MCF 10A (cell line): Measurements from ENCODE around the gene SLC5A2. TPM values are rescaled to one million over a fixed set of nuclear protein-coding genes. Genes with fewer than 3 reads are reported as not detected.

Source experiments
- BruUV-seq: library from RNA; stranded (reverse); fragments of 400-500 nt; replicated peaks from 2 replicates; lab custom pipeline; 2021; lab: Mats Ljungman, UMichigan
- CTCF ChIA-PET: fragments of 300-600 bp; sonication (Branson Sonifier 250); formaldehyde crosslinking; extraction: SDS; loops from one replicate; lab custom pipeline; 2021; ENCODE audit warnings: antibody characterized with exemption, inconsistent platforms; lab: Yijun Ruan, JAX
- POLR2A ChIA-PET: fragments of 300-600, 350-650 bp; sonication (Branson Sonifier 250); formaldehyde crosslinking; extraction: SDS; loops from one replicate; lab custom pipeline; 2020; ENCODE audit warnings: antibody characterized with exemption, inconsistent platforms; lab: Yijun Ruan, JAX
- DNase-seq: peaks from one replicate; pipeline ENCODE4 v3.0.0-alpha.2; 2018; ENCODE audit not compliant: unreplicated experiment
- H3K27ac Mint-ChIP-seq: one replicate; pipeline ENCODE4 v1.8.0; 2022; ENCODE audit warnings: mild to moderate bottlenecking, low read depth, mixed read lengths; ENCODE audit not compliant: unreplicated experiment
- H3K27me3 Mint-ChIP-seq: one replicate; pipeline ENCODE4 v1.8.0; 2022; ENCODE audit warnings: mixed read lengths; ENCODE audit not compliant: insufficient read depth, unreplicated experiment
- H3K36me3 Mint-ChIP-seq: one replicate; pipeline ENCODE4 v1.8.0; 2022; ENCODE audit warnings: mild to moderate bottlenecking, moderate library complexity, mixed read lengths; ENCODE audit not compliant: insufficient read depth, unreplicated experiment
- H3K4me1 Mint-ChIP-seq: one replicate; pipeline ENCODE4 v1.8.0; 2022; ENCODE audit warnings: mixed read lengths; ENCODE audit not compliant: insufficient read depth, unreplicated experiment
- H3K4me3 Mint-ChIP-seq: one replicate; pipeline ENCODE4 v1.8.0; 2022; ENCODE audit warnings: mild to moderate bottlenecking, moderate library complexity, mixed read lengths; ENCODE audit not compliant: unreplicated experiment
- H3K9me3 Mint-ChIP-seq: one replicate; pipeline ENCODE4 v1.8.0; 2022; ENCODE audit warnings: mixed read lengths; ENCODE audit not compliant: unreplicated experiment
- CTCF ChIP-seq: fragments of 200-600 bp; IDR thresholded peaks from one replicate; pipeline ENCODE4 v1.8.0; 2022; ENCODE audit warnings: antibody characterized with exemption, mild to moderate bottlenecking; ENCODE audit not compliant: unreplicated experiment
- intact Hi-C: fragments of 100-400 bp; cut with micrococcal nuclease; formaldehyde crosslinking; loops from 2 replicates; pipeline ENCODE4 v1.14.1; 2022
- total RNA-seq: library from RNA; stranded (reverse); gene quantifications from 2 replicates; pipeline ENCODE4 v1.2.3, GENCODE V29; 2022

SLC5A2 gene
- total RNA-seq, 1 experiment from 2014 or later: not detected

GRCh38 chr16:31489616-31490584 lies 7.0 kb downstream of the SLC5A2 start:
- TSS peak; percentile 28 for BruUV-seq
- POLR2A ChIA-PET: interaction anchor here (0.6 to 1.3 kb wide), 5 partner anchors 13 to 383 kb away, joined by 3 to 4 read pairs (median 3); partner anchors contain the start of genes ARMC5 and RUSF1
- peaks cover 15% of the 10 kb centered on the region for H3K36me3 Mint-ChIP-seq
- no peaks in the 10 kb centered on the region for H3K27me3 Mint-ChIP-seq
- CTCF ChIA-PET: interaction anchor here (0.6 to 4.1 kb wide), 6 partner anchors 10 to 379 kb away, joined by 3 to 19 read pairs (median 4); partner anchors contain the start of gene ARMC5
- H3K4me1 Mint-ChIP-seq: no peaks in the 10 kb centered on the region
- intact Hi-C loops: no loop called here
- no peak overlapping the region for H3K27ac Mint-ChIP-seq
- no peak for TF ChIP-seq CTCF
- DNase-seq: no peak
- no peaks in the 10 kb centered on the region for H3K9me3 Mint-ChIP-seq
- H3K4me3 Mint-ChIP-seq: no peak overlapping the region

- H3K27me3 Mint-ChIP-seq: no peaks in the 10 kb centered on the region
- BruUV-seq: no TSS peak
- peaks cover 21% of the 10 kb centered on the region for H3K36me3 Mint-ChIP-seq
- POLR2A ChIA-PET: no interaction called here
- intact Hi-C loops: no loop called here
- no peaks in the 10 kb centered on the region for H3K4me1 Mint-ChIP-seq
- H3K27ac Mint-ChIP-seq: no peak overlapping the region
- CTCF ChIA-PET: interaction anchor here (0.9 kb wide), 1 partner anchor 31 kb away, joined by 3 read pairs; no protein-coding TSS in a partner anchor
- no peak for DNase-seq
- no peaks in the 10 kb centered on the region for H3K9me3 Mint-ChIP-seq
- no peak overlapping the region for H3K4me3 Mint-ChIP-seq
- no peak for TF ChIP-seq CTCF
These were observed 9.0 kb downstream of the SLC5A2 start for GRCh38 chr16:31491778-31492418.

- intact Hi-C loops: no loop called here
- TF ChIP-seq CTCF: no peak
- Mint-ChIP-seq H3K4me1 (no peaks in the 10 kb centered on the region), H3K27ac (no peak overlapping the region), H3K4me3 (no peak overlapping the region), H3K36me3 (peaks cover 25% of the 10 kb centered on the region), H3K27me3 (no peaks in the 10 kb centered on the region), H3K9me3 (no peaks in the 10 kb centered on the region)
- no TSS peak for BruUV-seq
- DNase-seq: no peak
- ChIA-PET CTCF (interaction anchor here (0.6 to 2.7 kb wide), 4 partner anchors 32 to 217 kb away, joined by 3 to 9 read pairs (median 3); no protein-coding TSS in a partner anchor), POLR2A (no interaction called here)
These were observed 10.7 kb downstream of the SLC5A2 start for GRCh38 chr16:31493506-31494125.
